HG02938 (cell line): ENCODE measurements around the gene ZNF90.
"Not testable (repeated sequence)": the region's sequence is repeated elsewhere in the genome, so short reads cannot be mapped to it uniquely, and the experiment has no call there.

Experiments
- ATAC-seq: cut with Tn5 transposase; IDR thresholded peaks from one replicate; pipeline ENCODE4 v1.9.1; 2021; ENCODE audit warnings: mild to moderate bottlenecking, moderate library complexity; ENCODE audit not compliant: unreplicated experiment

The ZNF90 gene

GRCh38 chr19:20102097-20102496 lies 24.3 kb downstream of the ZNF90 start:
- ATAC-seq = no peak

GRCh38 chr19:20103091-20103740 lies 25.4 kb downstream of the ZNF90 start:
- no peak for ATAC-seq

DNA sequence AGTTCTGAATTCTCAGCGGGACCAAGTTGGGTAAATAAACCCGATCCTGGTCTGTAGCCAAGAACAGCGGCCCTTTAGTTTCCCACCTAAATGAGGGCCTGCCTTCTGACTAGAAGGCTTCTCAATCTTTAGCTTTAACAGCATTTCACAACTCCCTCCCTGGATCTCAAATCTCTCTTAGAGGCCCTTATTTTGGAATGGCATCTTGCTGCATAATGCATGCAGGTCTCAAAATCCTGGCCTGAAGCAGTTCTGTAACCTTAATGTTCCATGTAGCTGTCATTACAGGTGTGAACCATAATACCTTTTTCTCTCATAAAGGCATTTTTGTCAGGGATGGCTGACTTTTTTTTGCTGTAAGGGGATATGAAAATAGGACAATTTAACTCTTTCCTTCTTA lies 29.5 kb downstream of the ZNF90 start:
- ATAC-seq = no peak

- not testable (repeated sequence) for ATAC-seq
Measured at GRCh38 chr19:20118064-20118839, 40.5 kb downstream of the ZNF90 start.

GRCh38 chr19:20124879-20125278 lies 47.1 kb downstream of the ZNF90 start:
- no peak for ATAC-seq

DNA sequence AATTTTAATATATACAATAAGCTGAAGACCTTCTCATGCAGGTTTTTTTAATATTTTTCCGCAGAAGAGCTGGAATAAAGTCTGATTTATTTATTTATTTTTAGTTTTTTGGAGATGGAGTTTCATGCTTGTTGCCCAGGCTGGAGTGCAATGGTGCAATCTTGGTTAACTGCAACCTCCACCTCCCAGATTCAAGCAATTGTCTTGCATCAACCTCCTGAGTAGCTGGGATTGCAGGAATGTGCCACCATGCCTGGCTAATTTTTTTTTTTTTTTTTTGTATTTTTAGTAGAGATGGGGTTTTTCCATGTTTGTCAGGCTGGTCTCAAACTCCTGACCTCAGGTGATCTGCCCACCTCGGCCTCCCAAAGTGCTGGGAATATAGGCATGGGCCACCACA lies 55.1 kb downstream of the ZNF90 start:
- not testable (repeated sequence) for ATAC-seq

DNA sequence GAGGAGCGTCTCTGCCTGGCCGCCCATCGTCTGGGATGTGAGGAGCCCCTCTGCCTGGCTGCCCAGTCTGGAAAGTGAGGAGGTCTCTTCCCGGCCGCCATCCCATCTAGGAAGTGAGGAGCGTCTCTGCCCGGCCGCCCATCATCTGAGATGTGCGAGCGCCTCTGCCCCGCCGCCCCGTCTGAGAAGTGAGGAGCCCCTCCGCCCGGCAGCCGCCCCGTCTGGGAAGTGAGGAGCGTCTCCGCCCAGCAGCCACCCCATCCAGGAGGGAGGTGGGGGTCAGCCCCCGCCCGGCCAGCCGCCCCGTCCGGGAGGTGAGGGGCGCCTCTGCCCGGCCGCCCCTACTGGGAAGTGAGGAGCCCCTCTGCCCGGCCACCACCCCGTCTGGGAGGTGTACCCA lies 59.9 kb downstream of the ZNF90 start:
- not testable (repeated sequence) for ATAC-seq

DNA sequence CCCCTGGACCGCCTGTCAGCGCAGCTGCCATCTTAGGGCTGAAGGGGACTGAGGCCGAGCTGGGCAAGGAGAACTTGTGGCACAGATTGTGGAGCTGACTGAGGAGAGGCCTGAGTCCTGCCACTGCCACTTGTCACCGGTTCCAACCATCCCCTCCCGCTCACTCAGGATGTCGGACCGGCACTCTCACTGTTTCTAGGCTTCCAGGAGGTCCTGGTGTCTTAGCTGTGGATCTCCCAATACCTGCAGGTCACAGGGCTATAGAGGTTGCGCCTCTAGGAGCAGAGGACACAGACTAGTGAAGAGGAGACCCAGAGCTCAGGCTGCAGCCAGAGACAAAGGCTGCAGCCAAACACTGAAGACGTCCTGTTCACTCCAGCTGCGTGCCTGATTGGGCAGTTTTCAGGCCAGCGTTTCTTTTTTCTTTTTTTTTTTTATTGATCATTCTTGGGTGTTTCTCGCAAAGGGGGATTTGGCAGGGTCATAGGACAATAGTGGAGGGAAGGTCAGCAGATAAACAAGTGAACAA lies 73.9 kb downstream of the ZNF90 start:
- ATAC-seq = no peak

DNA sequence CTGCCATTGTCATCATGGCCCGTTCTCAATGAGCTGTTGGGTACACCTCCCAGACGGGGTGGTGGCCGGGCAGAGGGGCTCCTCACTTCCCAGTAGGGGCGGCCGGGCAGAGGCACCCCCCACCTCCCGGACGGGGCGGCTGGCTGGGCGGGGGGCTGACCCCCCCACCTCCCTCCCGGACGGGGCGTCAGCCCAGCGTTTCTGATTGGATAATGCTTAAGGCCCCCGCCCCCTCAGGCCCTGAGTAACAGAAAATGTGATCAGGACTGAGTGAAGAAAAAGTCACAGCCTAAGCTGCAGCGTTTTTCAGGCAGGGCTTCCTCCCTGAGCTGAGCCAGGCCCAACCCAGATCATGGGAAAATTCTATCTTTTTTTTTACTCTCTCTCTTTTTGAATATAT lies 74.7 kb downstream of the ZNF90 start:
- ATAC-seq = not testable (repeated sequence)

- no peak for ATAC-seq
Measured at GRCh38 chr19:20153281-20153680, 75.5 kb downstream of the ZNF90 start.

DNA sequence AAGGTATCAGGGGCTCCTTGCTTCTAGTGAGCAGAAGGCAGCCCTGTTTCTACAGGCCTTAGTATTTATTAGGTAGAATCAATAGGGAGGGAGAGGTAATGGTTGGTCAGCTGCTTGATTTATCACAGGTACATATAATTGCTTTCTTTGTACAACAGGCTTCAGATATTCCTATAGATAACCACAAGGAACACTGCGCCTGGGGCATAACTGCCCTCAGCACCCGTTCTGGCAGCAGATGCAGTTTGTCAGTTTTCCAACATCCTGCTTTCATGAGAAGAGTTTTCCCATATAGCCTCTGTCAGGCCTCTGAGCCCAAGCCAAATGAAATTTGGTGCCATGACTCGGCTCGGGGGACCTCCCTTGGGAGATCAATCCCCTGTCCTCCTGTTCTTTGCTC lies 76.8 kb downstream of the ZNF90 start:
- no peak for ATAC-seq

GRCh38 chr19:20162821-20163220 lies 85.0 kb downstream of the ZNF90 start:
- no peak for ATAC-seq

- no peak for ATAC-seq
Measured at GRCh38 chr19:20164456-20164855, 86.7 kb downstream of the ZNF90 start.

GRCh38 chr19:20165971-20166592 lies 88.3 kb downstream of the ZNF90 start:
- no peak for ATAC-seq

GRCh38 chr19:20167020-20167644 lies 89.3 kb downstream of the ZNF90 start, which contains the start of gene ZNF486:
Gene ZNF486 (plus strand): TSS chr19:20167214. CDS start chr19:20167331, 117 bp downstream.
- ATAC-seq = peak; percentile 84

- no peak for ATAC-seq
Measured at GRCh38 chr19:20167651-20168122, 89.9 kb downstream of the ZNF90 start.
